SK-N-SH treated with all-trans-retinoic acid at 6 μM for 48 hours (cell line): ENCODE data around the gene BST1.

Source experiments
- ATAC-seq: fragments of 200-7000 bp; cut with Tn5 transposase; 3 replicates; pipeline ENCODE4 v1.9.1; 2020; ENCODE audit warnings: mild to moderate bottlenecking, moderate library complexity
- ARNTL ChIP-seq: fragments of 450-650 bp; formaldehyde crosslinking; IDR thresholded peaks from 2 replicates; pipeline ENCODE4 v1.5.0; 2020; ENCODE audit warnings: low read depth, mild to moderate bottlenecking, moderate library complexity, borderline replicate concordance
- BACH2 ChIP-seq: fragments of 250-450 bp; sonication (Bioruptor Pico); IDR thresholded peaks from 2 replicates; pipeline ENCODE4 v1.9.0; 2021; ENCODE audit warnings: mild to moderate bottlenecking, borderline replicate concordance
- CSDC2 ChIP-seq: fragments of 250-450 bp; sonication (Bioruptor Pico); IDR thresholded peaks from 2 replicates; pipeline ENCODE4 v1.5.0; 2020; ENCODE audit warnings: mild to moderate bottlenecking, moderate library complexity
- CSRNP3 ChIP-seq: fragments of 250-450 bp; sonication (Bioruptor Pico); IDR thresholded peaks from 2 replicates; pipeline ENCODE4 v1.5.1; 2021; ENCODE audit warnings: mild to moderate bottlenecking, moderate library complexity
- ESRRG ChIP-seq: fragments of 250-450 bp; sonication (Bioruptor Pico); IDR thresholded peaks from 2 replicates; pipeline ENCODE4 v1.6.1; 2021; ENCODE audit warnings: mild to moderate bottlenecking
- ISL1 ChIP-seq: fragments of 250-450 bp; sonication (Bioruptor Pico); IDR thresholded peaks from 2 replicates; pipeline ENCODE4 v2.1.2; 2022; ENCODE audit warnings: mild to moderate bottlenecking, moderate library complexity
- OSR1 ChIP-seq: fragments of 250-450 bp; sonication (Bioruptor Pico); IDR thresholded peaks from 2 replicates; pipeline ENCODE4 v1.8.0; 2022; ENCODE audit warnings: moderate library complexity, mild to moderate bottlenecking, inconsistent platforms
- PATZ1 ChIP-seq: fragments of 250-450 bp; sonication (Bioruptor Pico); IDR thresholded peaks from 2 replicates; pipeline ENCODE4 v1.8.0; 2020; ENCODE audit warnings: mild to moderate bottlenecking, moderate library complexity, borderline replicate concordance
- POU6F1 ChIP-seq: fragments of 250-450 bp; sonication (Bioruptor Pico); IDR thresholded peaks from 2 replicates; pipeline ENCODE4 v1.8.0; 2021; ENCODE audit warnings: low read depth, mild to moderate bottlenecking, moderate library complexity, borderline replicate concordance
- SNAI2 ChIP-seq: fragments of 250-450 bp; sonication (Bioruptor Pico); IDR thresholded peaks from 2 replicates; pipeline ENCODE4 v1.5.0; 2020; ENCODE audit warnings: mild to moderate bottlenecking, moderate library complexity
- TCF4 ChIP-seq: fragments of 250-450 bp; sonication (Bioruptor Pico); IDR thresholded peaks from 2 replicates; pipeline ENCODE4 v1.8.0; 2021; ENCODE audit warnings: mild to moderate bottlenecking, moderate library complexity, borderline replicate concordance
- TOX ChIP-seq: fragments of 250-450 bp; sonication (Bioruptor Pico); IDR thresholded peaks from 2 replicates; pipeline ENCODE4 v1.8.0; 2021; ENCODE audit warnings: mild to moderate bottlenecking, moderate library complexity, borderline replicate concordance
- TSHZ2 ChIP-seq: fragments of 250-450 bp; sonication (Bioruptor Pico); IDR thresholded peaks from 2 replicates; pipeline ENCODE4 v1.5.0; 2020; ENCODE audit warnings: mild to moderate bottlenecking, moderate library complexity
- ZC3H10 ChIP-seq: fragments of 250-450 bp; sonication (Bioruptor Pico); IDR thresholded peaks from 2 replicates; pipeline ENCODE4 v1.5.1; 2021; ENCODE audit warnings: mild to moderate bottlenecking, moderate library complexity
- ZFP3 ChIP-seq: fragments of 250-450 bp; sonication (Bioruptor Pico); IDR thresholded peaks from 2 replicates; pipeline ENCODE4 v1.5.0; 2020; ENCODE audit warnings: mild to moderate bottlenecking, moderate library complexity
- ZFP30 ChIP-seq: fragments of 450-650 bp; formaldehyde crosslinking; IDR thresholded peaks from 2 replicates; pipeline ENCODE4 v1.5.0; 2022; ENCODE audit warnings: mild to moderate bottlenecking, moderate library complexity
- ZNF565 ChIP-seq: fragments of 450-650 bp; formaldehyde crosslinking; conservative IDR thresholded peaks from 2 replicates; pipeline ENCODE4 v1.5.0; 2020; ENCODE audit warnings: low read depth, mild to moderate bottlenecking, moderate library complexity
- ZNF70 ChIP-seq: fragments of 450-650 bp; formaldehyde crosslinking; IDR thresholded peaks from 2 replicates; pipeline ENCODE4 v1.5.0; 2020; ENCODE audit warnings: mild to moderate bottlenecking, moderate library complexity
- ZNF8 ChIP-seq: fragments of 450-650 bp; formaldehyde crosslinking; IDR thresholded peaks from 2 replicates; pipeline ENCODE4 v1.5.0; 2020; ENCODE audit warnings: mild to moderate bottlenecking, moderate library complexity

Gene BST1

GRCh38 chr4:15659768-15660570 is 42.9 kb upstream of the BST1 start:
- TF ChIP-seq OSR1 (CRISPR knock-in tag), result no peak
- ATAC-seq, result no peak

- TF ChIP-seq ARNTL (CRISPR knock-in tag) (no peak), SNAI2 (CRISPR knock-in tag) (no peak), ESRRG (CRISPR knock-in tag) (no peak), ZNF8 (CRISPR knock-in tag) (no peak), POU6F1 (CRISPR knock-in tag) (no peak), ZFP30 (no peak), ZNF565 (CRISPR knock-in tag) (no peak), ZC3H10 (no peak), TSHZ2 (CRISPR knock-in tag) (no peak), PATZ1 (CRISPR knock-in tag) (no peak), BACH2 (CRISPR knock-in tag) (no peak), TCF4 (CRISPR knock-in tag) (no peak), ZFP3 (CRISPR knock-in tag) (no peak), CSDC2 (CRISPR knock-in tag) (no peak), TOX (no peak), OSR1 (CRISPR knock-in tag) (no peak), CSRNP3 (CRISPR knock-in tag) (no peak), ISL1 (no peak)
- TF ChIP-seq, all 23 proteins: peak for 0
- no peak for ATAC-seq
Measured at GRCh38 chr4:15665753-15666365, 37.0 kb upstream of the BST1 start.

- no peak for TF ChIP-seq ZFP3 (CRISPR knock-in tag)
- TF ChIP-seq TCF4 (CRISPR knock-in tag), result no peak
- TF ChIP-seq ESRRG (CRISPR knock-in tag), result no peak
- no peak for TF ChIP-seq OSR1 (CRISPR knock-in tag)
- no peak for TF ChIP-seq ZNF70 (CRISPR knock-in tag)
- TF ChIP-seq CSRNP3 (CRISPR knock-in tag), result no peak
- no peak for TF ChIP-seq CSDC2 (CRISPR knock-in tag)
- ATAC-seq, result no peak
Measured at GRCh38 chr4:15667006-15667405, 35.9 kb upstream of the BST1 start.
